HG03025 (cell line): ENCODE data around the gene CBLIF.
"Not testable (repeated sequence)": the region's sequence is repeated elsewhere in the genome, so short reads cannot be mapped to it uniquely, and the experiment has no call there.

ENCODE experiments used
- ATAC-seq: cut with Tn5 transposase; IDR thresholded peaks from one replicate; pipeline ENCODE4 v1.9.1; 2021; ENCODE audit warnings: mild to moderate bottlenecking, moderate library complexity; ENCODE audit not compliant: unreplicated experiment, low FRiP score

Gene CBLIF

DNA sequence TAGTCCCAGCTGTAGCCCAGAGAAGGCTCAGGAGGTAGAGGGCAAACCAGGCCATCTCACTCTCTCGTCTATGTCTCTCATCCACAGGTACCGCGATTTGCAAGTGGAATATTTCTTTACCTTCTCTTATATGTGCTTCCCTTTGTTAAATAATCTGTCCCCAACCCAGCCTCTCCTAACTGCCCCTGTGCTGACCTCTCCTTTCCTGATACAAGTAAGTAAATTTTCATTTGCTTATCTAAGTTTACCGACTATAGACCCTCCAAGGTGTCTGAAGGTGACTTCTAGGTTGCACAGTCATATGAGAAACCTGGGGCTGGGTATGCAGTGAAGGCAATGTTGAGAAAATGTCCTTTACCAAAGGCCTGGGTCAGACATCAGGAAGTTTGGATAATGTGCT is at the start of gene CBLIF:
Gene CBLIF, minus strand, starts transcription at position 101 of the 400 bp plus-strand sequence. Its CDS starts 46 bp downstream, at position 55.
- ATAC-seq: no peak

DNA sequence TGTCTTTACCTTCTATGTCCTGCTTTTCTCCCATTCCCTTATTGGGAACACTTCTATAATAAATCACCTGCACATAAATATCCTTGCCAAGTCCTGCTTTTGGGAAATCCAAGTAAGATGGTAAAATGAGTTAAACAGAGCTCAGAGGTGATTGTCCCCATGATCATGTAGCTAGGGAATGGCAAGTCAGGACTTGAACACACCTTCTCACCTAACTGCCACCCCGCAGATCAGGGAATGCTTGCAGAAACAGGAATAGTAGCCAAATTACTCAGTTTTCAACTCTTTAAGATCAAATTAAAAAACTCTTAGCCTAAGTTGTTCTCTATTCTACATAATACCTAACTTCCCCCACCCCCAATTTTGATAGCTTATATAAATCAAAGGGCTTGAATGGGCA is 49.3 kb upstream of the CBLIF start:
- ATAC-seq: no peak

DNA sequence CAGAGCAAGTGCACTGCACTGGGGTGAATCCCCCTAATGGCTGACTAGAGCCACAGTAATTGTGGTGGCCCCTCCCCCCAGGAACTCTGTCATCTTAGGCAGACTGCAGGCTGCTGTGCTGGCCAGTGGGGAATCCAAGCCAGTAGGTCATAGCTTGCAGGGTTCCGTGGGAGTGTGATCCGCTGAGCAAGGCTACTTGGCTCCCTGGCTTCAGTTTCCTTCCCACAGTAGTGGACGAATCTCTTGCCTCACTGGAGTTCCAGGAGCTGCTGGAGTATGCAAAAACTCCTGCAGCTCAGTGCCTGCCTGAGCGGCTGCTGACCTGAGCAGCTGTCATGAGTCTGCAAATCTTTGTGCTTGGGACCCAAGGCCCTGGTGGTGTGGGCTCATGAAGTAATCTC is 46.5 kb upstream of the CBLIF start:
- no peak for ATAC-seq

DNA sequence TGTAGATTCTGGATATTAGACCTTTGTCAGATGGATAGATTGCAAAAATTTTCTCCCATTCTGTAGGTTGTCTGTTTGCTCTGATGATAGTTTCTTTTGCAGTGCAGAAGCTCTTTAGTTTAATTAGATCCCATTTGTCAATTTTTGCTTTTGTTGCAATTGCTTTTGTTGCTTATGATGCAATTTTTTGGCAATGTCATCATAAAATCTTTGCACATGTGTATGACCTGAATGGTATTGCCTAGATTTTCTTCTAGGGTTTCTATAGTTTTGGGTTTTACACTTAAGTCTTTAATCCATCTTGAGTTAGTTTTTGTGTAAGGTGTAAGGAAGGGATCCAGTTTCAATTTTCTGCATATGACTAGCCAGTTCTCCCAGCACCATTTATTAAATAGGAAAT is 41.9 kb upstream of the CBLIF start:
- ATAC-seq: not testable (repeated sequence)

DNA sequence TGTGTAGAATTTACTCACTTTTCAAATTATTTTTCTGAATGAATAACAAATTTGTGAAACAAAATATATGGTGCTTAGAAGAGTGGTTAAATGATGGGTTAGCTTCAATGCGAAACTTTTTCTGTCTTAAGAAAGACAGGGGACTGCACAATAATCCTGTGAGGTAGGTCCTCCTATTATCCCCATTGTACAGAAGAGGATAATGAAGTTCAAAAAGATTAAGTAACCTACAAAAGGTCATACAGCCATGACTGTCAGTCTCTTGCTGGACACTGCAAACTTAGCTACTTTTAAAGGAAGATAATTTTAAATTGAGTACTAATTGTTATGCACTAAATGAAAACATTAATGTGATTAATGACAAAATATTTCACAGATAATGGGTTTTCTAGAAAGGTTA is 38.3 kb upstream of the CBLIF start:
- ATAC-seq: no peak

DNA sequence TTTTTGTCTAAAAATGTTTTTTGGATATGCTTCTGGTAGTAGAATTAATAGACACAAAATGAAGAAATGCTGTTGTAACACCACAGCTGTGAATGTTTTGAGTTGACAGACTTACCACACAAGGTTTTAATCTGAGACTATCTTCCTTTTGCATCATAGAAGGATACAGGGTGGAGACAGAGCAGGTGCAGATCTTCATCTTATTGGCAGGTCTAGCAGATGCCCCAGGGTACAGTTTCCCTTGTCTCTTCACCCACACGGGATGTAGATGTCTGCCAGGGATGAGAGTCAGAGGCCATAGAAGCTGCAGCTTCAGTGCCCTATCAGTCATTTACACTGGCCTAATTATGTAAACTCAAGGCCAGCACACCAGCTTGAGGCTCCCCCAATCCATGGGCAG is 34.3 kb upstream of the CBLIF start:
- no peak for ATAC-seq

DNA sequence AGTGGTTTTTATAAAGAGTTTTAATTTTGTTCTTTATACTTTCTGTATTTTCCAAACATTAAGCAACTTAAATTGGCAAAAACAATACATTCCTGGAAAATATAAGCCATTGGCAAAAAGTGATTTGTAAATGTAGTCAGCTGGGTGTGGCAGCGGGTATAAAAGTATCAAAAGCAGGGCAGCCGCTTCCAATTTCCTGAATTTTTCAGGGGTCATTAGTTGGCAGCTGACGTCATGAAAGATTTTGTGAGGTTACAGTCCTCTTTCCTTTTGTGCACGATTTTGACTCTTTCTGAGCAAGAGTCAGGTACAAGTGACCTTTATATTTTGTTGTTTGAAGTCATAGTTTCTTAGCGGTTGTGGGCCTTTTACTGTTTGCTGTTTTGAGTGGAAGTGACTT is 33.3 kb upstream of the CBLIF start, which contains the start of gene OOSP3:
Gene OOSP3, plus strand, starts transcription at position 208 of the 400 bp plus-strand sequence. Its CDS starts 27 bp downstream, at position 235.
- no peak for ATAC-seq

DNA sequence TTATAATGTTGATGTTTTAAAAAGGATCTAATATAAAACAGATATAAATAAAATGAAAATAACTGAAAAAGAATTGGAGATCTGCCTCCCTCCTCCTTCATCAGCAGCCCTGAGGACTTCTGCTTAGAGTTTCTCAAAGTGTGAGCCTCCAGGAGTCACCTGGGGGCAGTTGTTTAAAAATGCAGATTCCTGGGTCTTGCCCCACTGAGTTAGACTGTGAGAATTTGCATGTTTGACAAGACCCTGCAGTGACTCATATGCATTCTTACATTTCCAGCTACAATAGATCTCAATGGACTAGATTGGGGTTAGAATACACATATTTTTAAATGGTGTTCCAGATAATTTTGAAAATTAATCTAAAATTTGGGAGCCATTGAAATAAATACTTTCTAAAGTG is 32.5 kb upstream of the CBLIF start:
- no peak for ATAC-seq

DNA sequence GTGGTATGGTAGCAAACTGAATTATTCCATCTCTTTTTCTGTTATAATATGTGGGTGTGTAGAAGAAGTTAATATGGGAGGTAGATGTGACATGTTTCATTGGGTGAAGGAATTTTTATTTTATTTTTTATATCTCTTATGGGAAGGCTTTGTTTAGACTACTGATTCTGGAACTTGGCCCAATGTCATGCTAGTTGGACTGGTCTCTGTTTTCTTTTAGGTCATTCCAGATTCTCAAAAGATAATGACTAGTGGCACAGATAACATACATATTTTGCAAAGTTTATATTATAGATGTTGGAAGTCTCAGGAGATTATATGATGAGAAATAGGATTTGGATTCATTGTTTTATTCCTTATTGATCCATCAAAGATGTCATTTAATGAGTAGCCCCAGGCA is 32.0 kb upstream of the CBLIF start:
- ATAC-seq: no peak

DNA sequence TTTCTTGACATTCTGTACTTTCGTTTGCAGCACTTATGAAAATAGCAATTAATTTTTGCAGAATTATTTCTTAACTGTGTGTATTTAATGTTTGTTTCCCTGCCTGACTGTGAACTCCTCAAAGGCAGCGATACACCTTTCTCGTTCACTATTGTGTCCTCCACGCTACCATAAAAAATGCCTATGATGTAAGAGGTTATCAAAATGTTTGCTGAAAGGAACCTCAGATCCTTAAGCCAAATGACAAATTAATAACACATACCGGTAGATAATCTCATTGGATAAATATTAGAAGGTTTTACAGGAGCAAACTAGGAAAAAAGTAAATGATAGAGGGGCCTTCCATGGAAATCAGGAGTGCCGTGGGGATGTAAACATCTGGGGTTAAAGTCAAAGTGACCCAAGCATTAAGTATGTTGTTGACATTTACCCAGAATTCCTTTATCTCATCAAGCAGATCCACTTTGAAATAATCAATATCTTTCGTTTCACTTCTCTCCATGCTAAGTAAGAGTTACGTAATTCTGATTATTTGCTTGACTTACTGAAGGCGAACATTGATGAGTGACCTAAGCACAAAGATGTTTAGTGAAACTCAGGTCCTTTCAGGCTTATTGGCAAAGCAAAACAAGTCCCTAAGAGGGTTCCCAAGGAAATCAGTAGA is 30.7 kb upstream of the CBLIF start:
- ATAC-seq: no peak

DNA sequence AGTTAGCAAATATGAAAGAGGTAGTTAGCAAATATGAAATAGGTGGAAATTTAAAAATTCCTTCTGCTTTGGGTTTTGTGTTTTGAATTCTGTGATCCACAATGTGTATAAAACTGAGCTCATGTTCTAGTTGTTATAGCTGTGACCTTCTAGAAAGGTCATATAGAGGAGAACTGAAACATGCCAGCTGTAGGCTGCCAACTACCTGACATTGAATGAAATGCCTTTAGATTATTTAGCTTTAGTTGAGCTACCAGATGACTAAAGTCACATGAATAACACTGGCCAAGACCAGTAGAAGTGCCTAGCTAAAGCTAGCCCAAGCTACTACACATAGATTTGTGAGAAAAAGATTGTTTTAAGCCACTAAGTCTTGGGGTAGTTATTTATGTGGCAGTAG is 26.8 kb upstream of the CBLIF start:
- ATAC-seq: no peak

DNA sequence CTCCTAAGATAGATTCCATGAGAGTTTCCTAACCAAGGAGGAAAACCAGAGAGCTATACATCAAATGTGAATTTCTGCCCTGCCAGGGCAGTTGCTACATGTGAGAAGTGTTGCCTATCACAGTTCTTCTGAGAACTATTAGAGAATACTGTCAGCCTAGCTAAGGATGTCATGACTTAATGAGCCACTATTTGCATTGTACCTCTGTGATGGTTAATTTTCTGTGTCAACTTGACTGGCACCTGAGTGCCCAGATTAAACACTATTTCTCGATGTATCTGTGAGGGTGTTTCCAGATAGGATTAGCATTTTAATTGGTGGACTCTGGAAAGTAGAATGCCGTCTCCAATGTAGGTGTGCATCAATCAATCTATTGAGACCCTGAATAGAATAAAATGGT is 22.6 kb upstream of the CBLIF start:
- ATAC-seq: no peak

DNA sequence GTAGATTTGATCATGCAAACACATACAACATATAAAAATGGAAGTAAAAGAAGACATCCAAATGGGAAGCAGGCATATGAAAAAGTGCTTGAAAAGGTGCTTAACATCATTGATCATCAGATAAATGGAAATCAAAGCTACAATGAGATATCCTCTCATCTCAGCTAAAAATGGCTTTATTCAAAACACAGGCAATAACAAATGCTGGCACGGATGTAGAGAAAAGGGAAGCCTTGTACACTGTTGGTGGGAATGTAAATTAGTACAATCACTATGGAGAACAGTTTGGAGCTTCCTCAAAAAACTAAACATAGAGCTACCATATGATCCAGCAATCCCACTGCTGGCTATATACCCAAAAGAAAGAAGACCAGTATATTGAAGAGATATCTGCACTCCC is 21.5 kb upstream of the CBLIF start:
- no peak for ATAC-seq

DNA sequence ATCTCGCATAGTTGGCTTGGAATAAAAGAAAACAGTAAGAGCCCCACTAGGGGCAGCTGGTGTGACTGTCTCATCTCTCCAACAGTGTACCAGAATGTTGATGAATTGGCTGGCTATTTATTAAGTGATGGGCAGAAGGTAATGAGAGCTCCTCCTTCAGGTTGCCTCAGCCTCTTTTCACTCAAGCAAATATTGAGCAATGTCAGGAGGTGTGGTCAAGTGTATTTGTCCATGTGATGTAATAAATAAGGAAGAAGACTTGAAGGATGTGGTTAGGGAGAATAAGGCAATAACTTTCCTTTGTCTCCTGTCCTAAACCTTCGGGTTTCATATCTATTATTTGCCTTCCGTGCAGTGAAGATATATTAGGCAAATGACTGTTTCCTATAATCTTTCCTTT is 21.1 kb upstream of the CBLIF start, which contains the start of gene TCN1:
Gene TCN1, minus strand, starts transcription at position 91 of the 400 bp plus-strand sequence. Its CDS starts 17 bp downstream, at position 74.
- ATAC-seq: no peak

DNA sequence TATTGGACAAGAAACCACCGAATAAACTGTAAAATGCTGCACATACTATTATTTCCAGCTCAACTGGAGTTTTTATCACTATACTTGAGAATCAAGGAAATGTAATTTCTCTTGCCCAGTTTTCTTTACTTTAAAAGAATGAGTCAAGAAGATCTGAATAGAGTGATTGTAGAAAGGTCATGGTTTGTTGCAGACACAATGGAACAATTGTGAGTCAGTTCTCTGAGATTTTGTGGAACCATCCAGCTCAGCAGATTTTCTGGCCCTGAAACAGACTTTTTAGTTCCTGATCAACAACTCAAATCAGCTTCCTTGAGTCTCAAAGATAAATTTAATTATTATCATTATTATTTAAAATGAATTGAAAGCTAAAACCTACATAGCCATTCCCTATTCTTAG is 19.7 kb upstream of the CBLIF start:
- no peak for ATAC-seq

DNA sequence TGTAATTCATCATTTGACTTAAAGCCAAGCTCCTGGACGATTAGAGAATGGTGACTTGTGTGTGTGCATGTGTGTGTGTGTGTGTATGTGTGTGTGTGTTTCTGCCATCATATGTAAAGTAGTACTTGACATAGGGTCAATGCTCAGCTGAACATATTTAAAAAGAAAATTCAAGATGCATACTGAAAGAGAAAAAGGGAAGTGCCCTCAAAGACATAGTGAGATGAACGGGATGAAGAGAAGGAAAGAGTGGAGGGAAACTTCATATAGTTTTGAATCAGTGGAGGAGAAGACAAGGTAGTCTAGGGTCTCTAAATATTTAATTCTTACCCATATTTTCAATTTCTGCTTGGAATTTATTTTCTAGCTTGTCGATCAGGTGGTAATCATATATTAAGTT is 17.0 kb upstream of the CBLIF start:
- ATAC-seq: no peak

DNA sequence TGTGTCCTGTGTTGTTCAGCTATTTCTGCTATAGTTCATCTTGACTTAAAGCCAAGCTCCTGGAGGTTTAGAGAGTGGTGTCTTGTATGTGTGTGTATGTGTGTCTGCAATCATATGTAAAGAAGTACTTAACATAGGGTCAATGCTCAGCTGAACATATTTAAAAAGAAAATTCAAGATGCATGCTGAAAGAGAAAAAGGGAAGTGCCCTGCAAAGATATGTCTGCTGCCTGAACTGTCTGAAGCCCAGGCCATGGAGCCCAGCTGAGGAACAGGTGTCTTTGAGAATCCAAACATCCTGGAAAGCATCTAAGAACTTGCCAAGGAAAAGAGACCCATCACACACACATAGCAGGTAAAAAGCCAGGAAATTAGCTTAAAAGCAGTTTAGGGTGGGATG is 14.4 kb upstream of the CBLIF start:
- no peak for ATAC-seq

DNA sequence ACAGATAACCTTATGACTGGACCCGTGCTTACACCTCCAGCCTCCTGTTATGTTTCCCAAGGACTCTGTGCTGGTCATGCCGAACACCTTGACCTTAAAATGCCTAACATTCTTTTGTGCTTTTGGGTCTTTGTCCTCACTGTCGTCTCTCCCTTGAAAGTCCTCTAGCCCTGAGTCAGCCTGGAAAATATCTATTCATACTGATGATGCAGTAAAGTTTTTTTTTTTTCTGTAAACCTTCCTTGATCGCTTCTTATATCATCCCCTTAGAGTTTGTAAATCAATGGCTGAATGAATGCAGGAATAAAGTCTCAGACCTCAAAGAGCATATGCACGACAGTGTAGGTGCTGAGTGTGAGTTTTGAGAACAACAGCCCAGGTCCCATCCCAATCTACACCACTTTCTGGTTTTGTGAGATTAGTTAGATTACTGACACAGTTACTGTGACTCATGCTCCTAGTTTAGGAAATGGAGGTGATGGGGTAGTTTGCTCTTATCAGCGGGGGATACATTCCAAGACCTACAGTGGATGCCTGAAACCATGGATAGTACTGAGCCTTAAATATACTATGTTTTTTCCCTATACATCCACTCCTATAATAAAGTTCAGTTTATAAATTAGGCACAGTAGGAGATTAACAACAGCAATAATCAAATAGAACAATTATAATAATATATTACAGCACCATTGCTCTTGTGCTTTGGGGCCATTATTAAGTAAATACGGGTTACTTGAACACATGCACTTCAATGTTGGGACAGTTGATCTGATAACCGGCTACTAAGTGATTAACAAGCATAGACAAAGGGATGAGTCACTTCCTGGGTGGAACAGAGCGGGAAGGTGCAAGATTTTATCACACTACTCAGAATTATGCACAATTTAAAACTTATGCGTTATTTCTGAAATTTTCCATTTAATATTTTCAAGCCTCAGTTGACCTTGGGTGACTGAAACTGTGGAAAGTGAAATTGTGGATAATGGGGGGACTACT is 12.4 kb upstream of the CBLIF start:
- no peak for ATAC-seq

DNA sequence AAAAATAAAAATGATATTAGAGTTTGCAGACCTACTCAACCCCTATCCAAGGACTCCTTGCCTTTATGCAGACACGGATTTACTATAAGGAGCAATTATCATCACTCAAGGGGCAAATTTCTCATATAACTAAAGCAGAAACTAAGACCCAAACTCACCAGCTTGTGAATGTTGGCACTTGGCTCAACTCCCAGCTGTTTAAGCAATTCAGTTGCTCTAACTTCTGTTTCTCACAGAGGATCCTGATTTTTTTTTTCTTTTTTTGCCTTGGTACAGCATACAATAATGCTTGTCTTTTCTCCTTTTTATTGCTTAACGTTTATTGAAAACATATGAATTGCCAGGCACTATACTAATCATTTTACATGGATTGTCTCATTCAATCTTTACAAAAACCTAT is 9.6 kb upstream of the CBLIF start:
- ATAC-seq: no peak

DNA sequence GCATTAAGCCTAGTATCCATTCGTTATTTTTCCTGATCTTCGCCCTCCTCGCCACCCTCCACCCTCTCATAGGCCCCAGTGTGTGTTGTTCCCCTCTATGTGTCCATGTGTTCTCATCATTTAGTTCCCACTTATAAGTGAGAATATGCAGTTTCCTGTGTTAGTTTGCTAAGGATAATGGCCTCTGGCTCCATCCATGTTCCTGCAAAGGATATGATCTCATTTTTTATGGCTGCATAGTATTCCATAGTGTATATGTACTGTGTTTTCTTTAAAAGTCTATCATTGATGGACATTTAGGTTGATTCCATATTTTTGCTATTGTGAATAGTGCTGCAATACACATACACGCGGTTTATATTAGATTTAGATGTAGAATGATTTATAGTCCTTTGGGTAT is 6.1 kb upstream of the CBLIF start:
- ATAC-seq: not testable (repeated sequence)

DNA sequence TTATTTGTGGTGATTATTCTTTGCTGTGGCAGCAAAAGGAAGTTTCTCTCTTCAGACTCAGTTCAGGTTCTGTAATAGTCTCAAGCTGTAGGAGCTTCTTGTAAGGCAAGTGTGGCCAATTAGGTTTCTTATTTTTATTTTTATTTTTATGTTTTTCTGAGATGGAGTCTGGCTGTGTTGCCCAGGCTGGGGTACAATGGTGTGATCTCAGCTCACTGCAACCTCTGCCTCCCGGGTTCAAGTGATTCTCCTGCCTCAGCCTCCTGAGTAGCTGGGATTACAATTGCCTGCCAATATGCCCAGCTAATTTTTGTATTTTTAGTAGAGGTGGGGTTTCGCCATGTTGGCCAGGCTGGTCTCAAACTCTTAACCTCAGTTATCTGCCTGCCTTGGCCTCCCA is 4.3 kb upstream of the CBLIF start:
- ATAC-seq: not testable (repeated sequence)

DNA sequence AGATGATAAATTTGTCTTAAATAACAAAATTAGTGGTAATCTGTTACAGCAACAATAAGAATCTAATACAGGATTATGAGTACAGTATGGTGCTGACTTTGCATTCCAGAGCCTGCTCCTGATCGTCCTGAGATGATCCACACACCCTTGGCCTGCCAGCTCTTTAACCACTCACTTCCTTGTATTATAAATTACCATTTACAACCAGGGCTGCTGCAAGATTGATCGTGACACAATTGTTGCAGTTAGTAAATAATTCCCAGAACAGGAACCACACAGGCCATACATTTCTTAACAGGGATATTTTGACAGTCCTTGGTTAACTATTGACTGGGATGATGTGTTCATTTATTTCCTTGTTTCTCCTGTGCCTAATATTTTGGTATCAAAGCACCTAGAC is 3.8 kb upstream of the CBLIF start:
- ATAC-seq: no peak
